Ishikawa (cell line): ENCODE data around the gene PARD3.

ENCODE experiments used
- CEBPB ChIP-seq: IDR thresholded peaks from 2 replicates; pipeline ENCODE4 v1.6.1; 2012
- CREB1 ChIP-seq: IDR thresholded peaks from 2 replicates; pipeline ENCODE4 v1.6.1; 2012; ENCODE audit warnings: low read depth
- EGR1 ChIP-seq: IDR thresholded peaks from 2 replicates; pipeline ENCODE4 v1.6.1; 2012
- EP300 ChIP-seq: IDR thresholded peaks from 2 replicates; pipeline ENCODE4 v1.6.1; 2012; ENCODE audit warnings: borderline replicate concordance
- RAD21 ChIP-seq: IDR thresholded peaks from 2 replicates; pipeline ENCODE4 v1.6.1; 2012; ENCODE audit warnings: low read depth
- TAF1 ChIP-seq: IDR thresholded peaks from 2 replicates; pipeline ENCODE4 v1.6.1; 2012; ENCODE audit warnings: low read depth, mild to moderate bottlenecking
- TCF12 ChIP-seq: IDR thresholded peaks from 2 replicates; pipeline ENCODE4 v1.6.1; 2012; ENCODE audit warnings: low read depth
- TEAD4 ChIP-seq: IDR thresholded peaks from 2 replicates; pipeline ENCODE4 v1.6.1; 2012
- YY1 ChIP-seq: IDR thresholded peaks from 2 replicates; pipeline ENCODE4 v1.6.1; 2012; ENCODE audit warnings: low read depth
- ZBTB7A ChIP-seq: IDR thresholded peaks from 2 replicates; pipeline ENCODE4 v1.6.1; 2012; ENCODE audit warnings: low read depth
- TF ChIP-seq, protein P1 (sequence below): IDR thresholded peaks from 2 replicates; pipeline ENCODE4 v1.6.1; 2012
- TF ChIP-seq, protein P2 (sequence below): IDR thresholded peaks from 2 replicates; pipeline ENCODE4 v1.6.1; 2012; ENCODE audit warnings: low read depth, mild to moderate bottlenecking
- TF ChIP-seq, protein P3 (sequence below): IDR thresholded peaks from 2 replicates; pipeline ENCODE4 v1.6.1; 2012

DNA sequence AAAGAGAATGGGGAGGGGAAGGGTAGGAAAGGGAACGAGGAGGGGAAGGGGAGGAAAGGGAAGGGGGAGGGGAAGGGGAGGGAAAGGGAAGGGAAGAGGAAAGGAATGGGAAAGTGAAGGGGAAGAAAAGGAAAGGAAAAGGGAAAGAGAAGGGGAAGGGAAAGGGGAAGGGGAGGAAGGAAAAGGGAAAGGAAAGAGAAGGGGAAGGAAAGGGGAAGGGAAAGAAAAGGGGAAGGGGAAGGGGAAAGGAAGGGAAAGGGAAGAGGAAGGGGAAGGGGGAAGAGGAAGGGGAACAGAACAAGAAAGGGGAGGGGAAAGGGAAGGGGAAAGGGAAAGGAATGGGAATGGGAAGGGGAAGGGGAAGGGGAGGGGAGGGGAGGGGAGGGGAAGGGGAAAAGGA lies 352.1 kb downstream of the PARD3 start:
- TF ChIP-seq EGR1 (no peak), RAD21 (no peak), CEBPB (no peak), TCF12 (no peak), EP300 (no peak), TEAD4 (no peak), YY1 (no peak), CREB1 (no peak), TAF1 (no peak), ZBTB7A (no peak)
- TF ChIP-seq, protein P1, sequence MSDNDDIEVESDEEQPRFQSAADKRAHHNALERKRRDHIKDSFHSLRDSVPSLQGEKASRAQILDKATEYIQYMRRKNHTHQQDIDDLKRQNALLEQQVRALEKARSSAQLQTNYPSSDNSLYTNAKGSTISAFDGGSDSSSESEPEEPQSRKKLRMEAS = no peak
- TF ChIP-seq, protein P2, sequence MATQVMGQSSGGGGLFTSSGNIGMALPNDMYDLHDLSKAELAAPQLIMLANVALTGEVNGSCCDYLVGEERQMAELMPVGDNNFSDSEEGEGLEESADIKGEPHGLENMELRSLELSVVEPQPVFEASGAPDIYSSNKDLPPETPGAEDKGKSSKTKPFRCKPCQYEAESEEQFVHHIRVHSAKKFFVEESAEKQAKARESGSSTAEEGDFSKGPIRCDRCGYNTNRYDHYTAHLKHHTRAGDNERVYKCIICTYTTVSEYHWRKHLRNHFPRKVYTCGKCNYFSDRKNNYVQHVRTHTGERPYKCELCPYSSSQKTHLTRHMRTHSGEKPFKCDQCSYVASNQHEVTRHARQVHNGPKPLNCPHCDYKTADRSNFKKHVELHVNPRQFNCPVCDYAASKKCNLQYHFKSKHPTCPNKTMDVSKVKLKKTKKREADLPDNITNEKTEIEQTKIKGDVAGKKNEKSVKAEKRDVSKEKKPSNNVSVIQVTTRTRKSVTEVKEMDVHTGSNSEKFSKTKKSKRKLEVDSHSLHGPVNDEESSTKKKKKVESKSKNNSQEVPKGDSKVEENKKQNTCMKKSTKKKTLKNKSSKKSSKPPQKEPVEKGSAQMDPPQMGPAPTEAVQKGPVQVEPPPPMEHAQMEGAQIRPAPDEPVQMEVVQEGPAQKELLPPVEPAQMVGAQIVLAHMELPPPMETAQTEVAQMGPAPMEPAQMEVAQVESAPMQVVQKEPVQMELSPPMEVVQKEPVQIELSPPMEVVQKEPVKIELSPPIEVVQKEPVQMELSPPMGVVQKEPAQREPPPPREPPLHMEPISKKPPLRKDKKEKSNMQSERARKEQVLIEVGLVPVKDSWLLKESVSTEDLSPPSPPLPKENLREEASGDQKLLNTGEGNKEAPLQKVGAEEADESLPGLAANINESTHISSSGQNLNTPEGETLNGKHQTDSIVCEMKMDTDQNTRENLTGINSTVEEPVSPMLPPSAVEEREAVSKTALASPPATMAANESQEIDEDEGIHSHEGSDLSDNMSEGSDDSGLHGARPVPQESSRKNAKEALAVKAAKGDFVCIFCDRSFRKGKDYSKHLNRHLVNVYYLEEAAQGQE = no peak
- TF ChIP-seq, protein P3, sequence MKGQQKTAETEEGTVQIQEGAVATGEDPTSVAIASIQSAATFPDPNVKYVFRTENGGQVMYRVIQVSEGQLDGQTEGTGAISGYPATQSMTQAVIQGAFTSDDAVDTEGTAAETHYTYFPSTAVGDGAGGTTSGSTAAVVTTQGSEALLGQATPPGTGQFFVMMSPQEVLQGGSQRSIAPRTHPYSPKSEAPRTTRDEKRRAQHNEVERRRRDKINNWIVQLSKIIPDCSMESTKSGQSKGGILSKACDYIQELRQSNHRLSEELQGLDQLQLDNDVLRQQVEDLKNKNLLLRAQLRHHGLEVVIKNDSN = no peak
